Measurements from ENCODE around the gene ENG. TPM values are rescaled to one million over a fixed set of nuclear protein-coding genes. Genes with fewer than 3 reads are reported as not detected.
A peak's percentile ranks its signal among the peaks of the same experiment; 100 is the strongest.

ENG gene
- total RNA-seq, 1 donor from 2014 or later: not detected

GRCh38 chr9:127898433-127899127, 44.1 kb upstream of the ENG start:
- H4K20me1 ChIP-seq (ENCODE audit: low read depth): peaks cover 32% of the 10 kb centered on the region
- Mint-ChIP-seq H3K9me3 (peaks cover 11% of the 10 kb centered on the region), H3K27ac (peak overlapping the region; percentile 90), H3K4me3 (peak overlapping the region; percentile 91), H3K36me3 (peaks cover 24% of the 10 kb centered on the region), H3K4me1 (peaks cover 44% of the 10 kb centered on the region), H3K27me3 (ENCODE audit: insufficient read depth, low read depth) (peaks cover 6% of the 10 kb centered on the region)
- TF ChIP-seq EZH2phosphoT487 (IDR thresholded peaks at IDR 0.05): no peak
- no peak for TF ChIP-seq EZH2 (IDR thresholded peaks at IDR 0.05)
- TF ChIP-seq CTCF (IDR thresholded peaks at IDR 0.05): no peak
- peaks cover 18% of the 10 kb centered on the region for H3K79me2 ChIP-seq (ENCODE audit: low read depth)
- H3K9me3 ChIP-seq (ENCODE audit: low read depth): no peaks in the 10 kb centered on the region
- peak overlapping the region; percentile 91 for H3K4me3 ChIP-seq
- H2AFZ ChIP-seq (replicated peaks): peak overlapping the region; percentile 68
- H3K9ac ChIP-seq: peak overlapping the region; percentile 50
- H3K4me1 ChIP-seq: peaks cover 23% of the 10 kb centered on the region
- no peak overlapping the region for H3K27ac ChIP-seq
- H3F3A ChIP-seq (ENCODE audit: low read depth): peaks cover 27% of the 10 kb centered on the region
- H3K27me3 ChIP-seq: no peaks in the 10 kb centered on the region
- H3K36me3 ChIP-seq: peaks cover 13% of the 10 kb centered on the region
- peak; percentile 61 for DNase-seq (ENCODE audit: low spot score)
- peak overlapping the region; percentile 90 for H3K4me2 ChIP-seq

GRCh38 chr9:127897193-127897692, 42.8 kb upstream of the ENG start:
- no peak overlapping the region for H3K9ac ChIP-seq
- H3K4me3 ChIP-seq: peak overlapping the region; percentile 40
- H3K79me2 ChIP-seq (ENCODE audit: low read depth): peaks cover 18% of the 10 kb centered on the region
- H3F3A ChIP-seq (ENCODE audit: low read depth): peaks cover 25% of the 10 kb centered on the region
- no peaks in the 10 kb centered on the region for H3K27me3 ChIP-seq
- peaks cover 21% of the 10 kb centered on the region for H3K36me3 ChIP-seq
- peaks cover 23% of the 10 kb centered on the region for H3K4me1 ChIP-seq
- Mint-ChIP-seq H3K4me3 (peak overlapping the region; percentile 91), H3K36me3 (peaks cover 37% of the 10 kb centered on the region), H3K4me1 (peaks cover 38% of the 10 kb centered on the region), H3K27me3 (ENCODE audit: insufficient read depth, low read depth) (peaks cover 6% of the 10 kb centered on the region), H3K9me3 (peaks cover 20% of the 10 kb centered on the region), H3K27ac (peak overlapping the region; percentile 87)
- no peaks in the 10 kb centered on the region for H3K9me3 ChIP-seq (ENCODE audit: low read depth)
- H2AFZ ChIP-seq (replicated peaks): no peak overlapping the region
- DNase-seq (ENCODE audit: low spot score): peak; percentile 95
- TF ChIP-seq EZH2 (IDR thresholded peaks at IDR 0.05) (no peak), CTCF (IDR thresholded peaks at IDR 0.05) (no peak), EZH2phosphoT487 (IDR thresholded peaks at IDR 0.05) (no peak)
- H4K20me1 ChIP-seq (ENCODE audit: low read depth): peaks cover 32% of the 10 kb centered on the region
- peak overlapping the region; percentile 90 for H3K4me2 ChIP-seq
- peak overlapping the region; percentile 72 for H3K27ac ChIP-seq

- H2AFZ ChIP-seq (replicated peaks): no peak overlapping the region
- Mint-ChIP-seq H3K9me3 (peaks cover 20% of the 10 kb centered on the region), H3K4me1 (peaks cover 37% of the 10 kb centered on the region), H3K4me3 (peak overlapping the region; percentile 91), H3K27me3 (ENCODE audit: insufficient read depth, low read depth) (peaks cover 6% of the 10 kb centered on the region), H3K27ac (peak overlapping the region; percentile 87), H3K36me3 (peaks cover 37% of the 10 kb centered on the region)
- H3K27ac ChIP-seq: peak overlapping the region; percentile 72
- DNase-seq (ENCODE audit: low spot score): no peak
- TF ChIP-seq EZH2phosphoT487 (IDR thresholded peaks at IDR 0.05): no peak
- no peak for TF ChIP-seq CTCF (IDR thresholded peaks at IDR 0.05)
- no peak for TF ChIP-seq EZH2 (IDR thresholded peaks at IDR 0.05)
- no peaks in the 10 kb centered on the region for H3K9me3 ChIP-seq (ENCODE audit: low read depth)
- peak overlapping the region; percentile 40 for H3K4me3 ChIP-seq
- no peak overlapping the region for H3K9ac ChIP-seq
- peak overlapping the region; percentile 90 for H3K4me2 ChIP-seq
- H3K36me3 ChIP-seq: peaks cover 21% of the 10 kb centered on the region
- peaks cover 25% of the 10 kb centered on the region for H3F3A ChIP-seq (ENCODE audit: low read depth)
- peaks cover 18% of the 10 kb centered on the region for H3K79me2 ChIP-seq (ENCODE audit: low read depth)
- no peaks in the 10 kb centered on the region for H3K27me3 ChIP-seq
- H3K4me1 ChIP-seq: peaks cover 23% of the 10 kb centered on the region
- H4K20me1 ChIP-seq (ENCODE audit: low read depth): peaks cover 32% of the 10 kb centered on the region
Measured at GRCh38 chr9:127896395-127897192, 42.1 kb upstream of the ENG start.

All from neural progenitor cell (in vitro differentiated cells).